ENCODE measurements around the gene SLC22A2. TPM values are rescaled to one million over a fixed set of nuclear protein-coding genes. Genes with fewer than 3 reads are reported as not detected.

SLC22A2 gene
- total and polyA plus RNA-seq, 2 of the 13 experiments (the other 11 are each of a cell fraction or from before 2014, with no cell fraction given), result not detected

DNA sequence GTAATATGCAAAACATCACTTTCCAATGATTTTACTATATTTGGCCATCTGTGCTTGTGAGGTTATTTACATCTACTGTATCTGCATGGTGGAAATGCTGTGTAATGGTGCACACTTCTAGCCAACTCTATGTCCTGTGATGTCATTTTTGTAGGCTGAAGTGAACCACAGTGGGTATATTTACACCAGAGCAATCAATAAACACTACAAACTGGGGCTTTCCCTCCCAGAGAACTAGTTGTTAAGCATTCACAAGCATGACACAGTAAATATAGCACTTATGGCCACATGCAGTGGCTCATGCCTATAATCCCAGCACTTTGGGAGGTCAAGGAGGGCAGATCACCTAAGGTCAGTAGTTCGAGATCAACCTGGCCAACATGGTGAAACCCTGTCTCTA is 4.9 kb downstream of the SLC22A2 start (continued):
- TF ChIP-seq ATF7 (IDR thresholded peaks at IDR 0.05) (peak; percentile 59), ATF7 (CRISPR knock-in tag; IDR thresholded peaks at IDR 0.05) (no peak), PITX1 (CRISPR knock-in tag; IDR thresholded peaks at IDR 0.05) (peak; percentile 37; the same call in 1 of the 2 replicates), THAP9 (CRISPR knock-in tag; IDR thresholded peaks at IDR 0.05; ENCODE audit: borderline replicate concordance) (no peak), MATR3 (CRISPR knock-in tag; IDR thresholded peaks at IDR 0.05) (no peak), POLR2A (IDR thresholded peaks at IDR 0.05; ENCODE audit: insufficient read depth in 1 of 2, low read depth in 2 of 2, low read length in 2 of 2) (no peak), FOXP1 (IDR thresholded peaks at IDR 0.05) (0 out of 2 replicates have a peak, but pooled peaks have one; percentile 41), FOXP1 (CRISPR knock-in tag; IDR thresholded peaks at IDR 0.05) (peak; percentile 86), PPARG (CRISPR knock-in tag; conservative IDR thresholded peaks at IDR 0.05) (no peak), HDAC2 (CRISPR knock-in tag; IDR thresholded peaks at IDR 0.05) (no peak), EP300 (IDR thresholded peaks at IDR 0.05; ENCODE audit: low read depth in 2 of 2, low read length in 2 of 2) (no peak), EP300 (CRISPR knock-in tag; IDR thresholded peaks at IDR 0.05; ENCODE audit: borderline replicate concordance) (no peak), CREB1 (IDR thresholded peaks at IDR 0.05) (peak; percentile 75), CREB1 (CRISPR knock-in tag; IDR thresholded peaks at IDR 0.05) (peak; percentile 62), MED13 (CRISPR knock-in tag; IDR thresholded peaks at IDR 0.05) (no peak), NFE2L1 (CRISPR knock-in tag; IDR thresholded peaks at IDR 0.05; ENCODE audit: borderline replicate concordance) (no peak), CC2D1A (CRISPR knock-in tag; IDR thresholded peaks at IDR 0.05) (no peak), ZNF609 (CRISPR knock-in tag; IDR thresholded peaks at IDR 0.05; ENCODE audit: borderline replicate concordance) (no peak), PTBP1 (IDR thresholded peaks at IDR 0.05; ENCODE audit: low read depth, low read length, poor library complexity, severe bottlenecking) (no peak), PHF20 (CRISPR knock-in tag; IDR thresholded peaks at IDR 0.05) (no peak), KDM6A (CRISPR knock-in tag; IDR thresholded peaks at IDR 0.05; ENCODE audit: low read depth) (no peak), ZBTB42 (CRISPR knock-in tag; IDR thresholded peaks at IDR 0.05) (no peak), NR3C1 (CRISPR knock-in tag; IDR thresholded peaks at IDR 0.05) (no peak)
- TF ChIP-seq, protein P1, sequence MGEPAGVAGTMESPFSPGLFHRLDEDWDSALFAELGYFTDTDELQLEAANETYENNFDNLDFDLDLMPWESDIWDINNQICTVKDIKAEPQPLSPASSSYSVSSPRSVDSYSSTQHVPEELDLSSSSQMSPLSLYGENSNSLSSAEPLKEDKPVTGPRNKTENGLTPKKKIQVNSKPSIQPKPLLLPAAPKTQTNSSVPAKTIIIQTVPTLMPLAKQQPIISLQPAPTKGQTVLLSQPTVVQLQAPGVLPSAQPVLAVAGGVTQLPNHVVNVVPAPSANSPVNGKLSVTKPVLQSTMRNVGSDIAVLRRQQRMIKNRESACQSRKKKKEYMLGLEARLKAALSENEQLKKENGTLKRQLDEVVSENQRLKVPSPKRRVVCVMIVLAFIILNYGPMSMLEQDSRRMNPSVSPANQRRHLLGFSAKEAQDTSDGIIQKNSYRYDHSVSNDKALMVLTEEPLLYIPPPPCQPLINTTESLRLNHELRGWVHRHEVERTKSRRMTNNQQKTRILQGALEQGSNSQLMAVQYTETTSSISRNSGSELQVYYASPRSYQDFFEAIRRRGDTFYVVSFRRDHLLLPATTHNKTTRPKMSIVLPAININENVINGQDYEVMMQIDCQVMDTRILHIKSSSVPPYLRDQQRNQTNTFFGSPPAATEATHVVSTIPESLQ (CRISPR knock-in tag; conservative IDR thresholded peaks at IDR 0.05), result no peak

Measured in HepG2 (cell line).